HCT116 (cell line): ENCODE data around the gene FAM20B. TPM values are rescaled to one million over a fixed set of nuclear protein-coding genes. Genes with fewer than 3 reads are reported as not detected.

Experiments
- ATAC-seq: fragments of 200-7000 bp; cut with Tn5 transposase; 2 replicates; pipeline ENCODE4 v1.9.1; 2020; ENCODE audit warnings: mild to moderate bottlenecking, moderate library complexity
- BruUV-seq: library from RNA; stranded (reverse); fragments of 400-500 nt; replicated peaks from 2 replicates; lab custom pipeline; 2021; lab: Mats Ljungman, UMichigan
- CTCF ChIA-PET: fragments of 300-600 bp; sonication (Branson Sonifier 250); formaldehyde crosslinking; loops from one replicate; lab custom pipeline; 2021; ENCODE audit warnings: antibody characterized with exemption; lab: Charles Lee
- POLR2A ChIA-PET: fragments of 300-600, 350-600 bp; sonication (Branson Sonifier 250); formaldehyde crosslinking; loops from one replicate; lab custom pipeline; 2021; ENCODE audit warnings: antibody characterized with exemption; lab: Charles Lee
- RAD21 ChIA-PET, 2 experiments: fragments of 300-600 bp; sonication (Branson Sonifier 250); formaldehyde crosslinking; loops; one replicate each; lab custom pipeline; 2023; ENCODE audit warnings: low total read pairs in 2 of 2; ENCODE audit not compliant: uncharacterized antibody in 2 of 2, unreplicated experiment in 2 of 2, low non-redundant PET in 1 of 2; lab: Charles Lee
- DNase-seq: peaks from one replicate; pipeline ENCODE4 v3.0.0-alpha.2; 2010; ENCODE audit warnings: low read depth, low spot score
- H2AFZ ChIP-seq: fragments of 200-600 bp; shearing (Covaris generic), sonication (generic); 2 replicates; pipeline ENCODE4 v1.6.1; 2017; ENCODE audit warnings: low read depth, mixed run types, mixed read lengths, antibody characterized with exemption, low read length; ENCODE audit not compliant: poor library complexity, severe bottlenecking
- H3K27ac ChIP-seq: 2 replicates; pipeline ENCODE4 v1.5.1; 2012; ENCODE audit warnings: low read depth, low read length
- H3K27me3 ChIP-seq: fragments of 200-600 bp; sonication (generic); 2 replicates; pipeline ENCODE4 v1.6.1; 2016; ENCODE audit warnings: mixed run types, low read length, mixed read lengths; ENCODE audit not compliant: insufficient read depth
- H3K36me3 ChIP-seq, 2 experiments: fragments of 200-500 bp in 1 of 2; fragments of 200-600 bp in 1 of 2; sonication (Bioruptor generic) in 1 of 2; sonication (generic) in 1 of 2; 2 replicates each; pipeline versions ENCODE4 v1.5.1 to v1.6.1; 2014 to 2016; ENCODE audit warnings: low read length in 2 of 2, inconsistent platforms in 1 of 2, mixed read lengths in 1 of 2, mixed run types in 1 of 2; ENCODE audit not compliant: insufficient read depth in 2 of 2, control insufficient read depth in 1 of 2
- H3K4me1 ChIP-seq, 2 experiments: fragments of 200-600 bp in 1 of 2; sonication (generic) in 1 of 2; 2 replicates each; pipeline versions ENCODE4 v1.5.1 to v1.6.1; 2012 to 2017; ENCODE audit warnings: low read length in 2 of 2, inconsistent platforms in 1 of 2, mild to moderate bottlenecking in 1 of 2, mixed read lengths in 1 of 2, mixed run types in 1 of 2, moderate library complexity in 1 of 2; ENCODE audit not compliant: insufficient read depth in 2 of 2, control insufficient read depth in 1 of 2
- H3K4me2 ChIP-seq: fragments of 200-600 bp; sonication (generic); 2 replicates; pipeline ENCODE4 v1.6.1; 2017; ENCODE audit warnings: mixed run types, low read length, mixed read lengths
- H3K4me3 ChIP-seq, 2 experiments: fragments of 200-600 bp in 1 of 2; sonication (generic) in 1 of 2; replicated peaks in 1 of 2; 2 replicates each; pipeline ENCODE4 v1.5.1; 2011 to 2016; ENCODE audit warnings: low read length in 2 of 2, control low read depth in 1 of 2, low read depth in 1 of 2, mild to moderate bottlenecking in 1 of 2, mixed read lengths in 1 of 2, mixed run types in 1 of 2
- H3K79me2 ChIP-seq: fragments of 200-600 bp; sonication (generic); 2 replicates; pipeline ENCODE4 v1.6.1; 2017; ENCODE audit warnings: mild to moderate bottlenecking, mixed run types, low read length, moderate library complexity, mixed read lengths; ENCODE audit not compliant: insufficient read depth
- H3K9ac ChIP-seq: fragments of 200-600 bp; sonication (generic); 2 replicates; pipeline ENCODE4 v1.6.1; 2016; ENCODE audit warnings: low read length, mixed read lengths
- H3K9me2 ChIP-seq: fragments of 200-600 bp; sonication (generic), shearing (Covaris generic); 2 replicates; pipeline ENCODE4 v1.6.1; 2017; ENCODE audit warnings: mixed run types, mild to moderate bottlenecking, moderate library complexity; ENCODE audit not compliant: insufficient read depth
- H3K9me3 ChIP-seq, 2 experiments: fragments of 200-500 bp in 1 of 2; fragments of 200-600 bp in 1 of 2; sonication (Bioruptor generic) in 1 of 2; sonication (generic) in 1 of 2; 2 replicates each; pipeline ENCODE4 v1.6.1; 2014 to 2017; ENCODE audit warnings: low read length in 2 of 2, mixed read lengths in 2 of 2, inconsistent platforms in 1 of 2, low read depth in 1 of 2, mild to moderate bottlenecking in 1 of 2, mixed run types in 1 of 2, moderate library complexity in 1 of 2; ENCODE audit not compliant: control insufficient read depth in 1 of 2, insufficient read depth in 1 of 2
- H4K20me1 ChIP-seq: fragments of 200-600 bp; sonication (generic), shearing (Covaris generic); 2 replicates; pipeline ENCODE4 v1.6.1; 2017; ENCODE audit warnings: mixed run types, mild to moderate bottlenecking, moderate library complexity; ENCODE audit not compliant: insufficient read depth
- CBX3 ChIP-seq: IDR thresholded peaks from 2 replicates; pipeline ENCODE4 v1.6.1; 2012; ENCODE audit warnings: low read depth
- CEBPB ChIP-seq: IDR thresholded peaks from 2 replicates; pipeline ENCODE4 v1.6.1; 2012; ENCODE audit warnings: low read depth
- EGR1 ChIP-seq: IDR thresholded peaks from 2 replicates; pipeline ENCODE4 v1.6.1; 2012; ENCODE audit warnings: low read depth
- ELF1 ChIP-seq: IDR thresholded peaks from 2 replicates; pipeline ENCODE4 v1.6.1; 2012; ENCODE audit warnings: low read depth, borderline replicate concordance
- EZH2 ChIP-seq: fragments of 200-600 bp; sonication (generic); IDR thresholded peaks from 2 replicates; pipeline ENCODE4 v1.6.1; 2017; ENCODE audit warnings: antibody characterized with exemption, mixed run types
- JUND ChIP-seq: IDR thresholded peaks from 2 replicates; pipeline ENCODE4 v1.6.1; 2012
- POLR2A ChIP-seq: IDR thresholded peaks from 2 replicates; pipeline ENCODE4 v1.7.0; 2011; ENCODE audit warnings: borderline replicate concordance; ENCODE audit not compliant: insufficient read depth, insufficient read length; ENCODE audit errors: extremely low read depth
- POLR2AphosphoS5 ChIP-seq: IDR thresholded peaks from 2 replicates; pipeline ENCODE4 v1.6.1; 2011; ENCODE audit warnings: mild to moderate bottlenecking, low read depth, low read length, moderate library complexity
- SIN3A ChIP-seq: IDR thresholded peaks from 2 replicates; pipeline ENCODE4 v1.6.1; 2012; ENCODE audit warnings: low read depth
- SP1 ChIP-seq: IDR thresholded peaks from 2 replicates; pipeline ENCODE4 v1.6.1; 2012; ENCODE audit warnings: low read depth
- TCF7L2 ChIP-seq: IDR thresholded peaks from 2 replicates; pipeline ENCODE4 v1.7.0; 2011; ENCODE audit warnings: borderline replicate concordance, inconsistent platforms; ENCODE audit not compliant: insufficient read depth, insufficient read length; ENCODE audit errors: extremely low read depth
- YY1 ChIP-seq: IDR thresholded peaks from 2 replicates; pipeline ENCODE4 v1.6.1; 2011; ENCODE audit warnings: low read length, low read depth, moderate library complexity, mild to moderate bottlenecking; ENCODE audit not compliant: insufficient replicate concordance; ENCODE audit errors: extremely low read depth
- ZFX ChIP-seq: fragments of 450-650 bp; IDR thresholded peaks from 2 replicates; pipeline ENCODE4 v1.6.1; 2017
- ZNF274 ChIP-seq: fragments of 200-500 bp; sonication (Bioruptor generic); IDR thresholded peaks from 2 replicates; pipeline ENCODE4 v1.6.1; 2014; ENCODE audit warnings: mild to moderate bottlenecking, low read depth, low read length, inconsistent platforms
- intact Hi-C: fragments of 100-400 bp; cut with micrococcal nuclease; formaldehyde crosslinking; loops from 2 replicates; pipeline ENCODE4 v1.10.0; 2022
- total RNA-seq: library from RNA; stranded (reverse); gene quantifications from one replicate; pipeline ENCODE4 v1.2.1, GENCODE V29; 2021; ENCODE audit not compliant: unreplicated experiment
- TF ChIP-seq, protein P1 (sequence below): IDR thresholded peaks from 2 replicates; pipeline ENCODE4 v1.6.1; 2012
- TF ChIP-seq, protein P2 (sequence below): IDR thresholded peaks from 2 replicates; pipeline ENCODE4 v1.6.1; 2012
- TF ChIP-seq, protein P3 (sequence below): IDR thresholded peaks from 2 replicates; pipeline ENCODE4 v1.6.1; 2011; ENCODE audit warnings: mild to moderate bottlenecking, low read length, moderate library complexity; ENCODE audit not compliant: insufficient replicate concordance; ENCODE audit errors: extremely low read depth
- TF ChIP-seq, protein P4 (sequence below), 3 experiments: fragments of 200-600 bp in 1 of 3; sonication (generic) in 1 of 3; IDR thresholded peaks in 2 of 3; conservative IDR thresholded peaks in 1 of 3; 2 replicates each; pipeline ENCODE4 v1.5.1; 2012 to 2017; ENCODE audit warnings: low read depth in 2 of 3, low read length in 2 of 3, antibody characterized with exemption in 1 of 3, borderline replicate concordance in 1 of 3, control low read depth in 1 of 3, mild to moderate bottlenecking in 1 of 3, mixed read lengths in 1 of 3, mixed run types in 1 of 3, moderate library complexity in 1 of 3; ENCODE audit not compliant: insufficient read depth in 1 of 3
- TF ChIP-seq, protein P5 (sequence below): IDR thresholded peaks from 2 replicates; pipeline ENCODE4 v1.6.1; 2012; ENCODE audit warnings: low read depth

FAM20B gene
- total RNA-seq, 1 experiment from 2014 or later, result 36.7 TPM

DNA sequence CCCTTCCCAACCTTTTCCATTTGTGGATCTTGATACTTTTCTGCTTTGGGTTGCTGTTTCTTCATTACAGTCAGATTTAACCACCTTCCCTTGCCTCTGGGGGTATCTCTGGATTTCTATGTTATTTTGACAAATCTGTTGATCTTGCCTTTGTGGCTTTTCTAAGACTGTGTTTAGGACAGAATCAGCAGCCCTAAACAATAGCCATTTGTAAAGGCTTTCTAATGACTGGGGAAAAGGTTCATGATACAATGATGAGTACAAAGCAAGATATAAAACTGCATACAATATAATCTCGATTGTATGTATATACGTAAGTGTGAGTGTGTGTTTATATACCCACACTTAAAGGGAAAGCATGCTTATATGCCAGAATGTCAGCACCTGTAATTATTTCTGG, 27.8 kb downstream of the FAM20B start (continued):
- TF ChIP-seq TCF7L2, result no peak
- TF ChIP-seq, protein P1, sequence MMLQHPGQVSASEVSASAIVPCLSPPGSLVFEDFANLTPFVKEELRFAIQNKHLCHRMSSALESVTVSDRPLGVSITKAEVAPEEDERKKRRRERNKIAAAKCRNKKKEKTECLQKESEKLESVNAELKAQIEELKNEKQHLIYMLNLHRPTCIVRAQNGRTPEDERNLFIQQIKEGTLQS, result no peak
- TF ChIP-seq, all 23 proteins: peak for 0

DNA sequence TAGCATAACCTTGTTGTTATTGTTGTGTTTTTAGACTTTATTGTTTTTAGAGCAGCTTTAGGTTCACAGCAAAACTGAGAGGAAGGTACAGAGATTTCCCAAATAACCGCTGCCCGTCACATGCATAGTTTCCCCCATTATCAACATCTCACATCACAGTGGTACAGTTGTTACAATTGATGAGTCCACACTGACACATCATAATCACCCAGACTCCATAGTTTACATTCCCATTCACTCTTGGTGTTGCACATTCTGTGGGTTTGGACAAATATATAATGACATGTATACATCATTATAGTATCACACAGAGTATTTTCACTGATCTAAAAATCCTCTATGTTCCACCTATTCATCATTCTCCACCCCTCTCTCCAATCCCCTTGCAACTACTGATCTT, 30.2 kb downstream of the FAM20B start:
- Histone ChIP-seq H3K4me3 (no peak overlapping the region), H3K79me2 (no peaks in the 10 kb centered on the region), H4K20me1 (no peaks in the 10 kb centered on the region), H3K9ac (no peak overlapping the region), H3K27ac (no peak overlapping the region), H2AFZ (no peak overlapping the region), H3K9me2 (no peaks in the 10 kb centered on the region), H3K27me3 (no peaks in the 10 kb centered on the region), H3K4me2 (no peak overlapping the region), H3K9me3 (no peaks in the 10 kb centered on the region; a peak in 1 of 4 replicates), H3K36me3 (peaks cover 2 to 16% of the 10 kb centered on the region in 2 experiments; a peak in 2 of 4 replicates), H3K4me1 (peaks cover 0 to 8% of the 10 kb centered on the region in 2 experiments; a peak in 1 of 4 replicates)
- RAD21 ChIA-PET, result no interaction called here
- POLR2A ChIA-PET, result no interaction called here
- no TSS peak for BruUV-seq
- intact Hi-C loops, result no loop called here
- DNase-seq (no peak), ATAC-seq (no peak)
- CTCF ChIA-PET, result no interaction called here
- TF ChIP-seq, protein P2, sequence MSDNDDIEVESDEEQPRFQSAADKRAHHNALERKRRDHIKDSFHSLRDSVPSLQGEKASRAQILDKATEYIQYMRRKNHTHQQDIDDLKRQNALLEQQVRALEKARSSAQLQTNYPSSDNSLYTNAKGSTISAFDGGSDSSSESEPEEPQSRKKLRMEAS, result no peak
- TF ChIP-seq TCF7L2, result no peak
- no peak for TF ChIP-seq EZH2
- no peak for TF ChIP-seq ELF1
- TF ChIP-seq, protein P3, sequence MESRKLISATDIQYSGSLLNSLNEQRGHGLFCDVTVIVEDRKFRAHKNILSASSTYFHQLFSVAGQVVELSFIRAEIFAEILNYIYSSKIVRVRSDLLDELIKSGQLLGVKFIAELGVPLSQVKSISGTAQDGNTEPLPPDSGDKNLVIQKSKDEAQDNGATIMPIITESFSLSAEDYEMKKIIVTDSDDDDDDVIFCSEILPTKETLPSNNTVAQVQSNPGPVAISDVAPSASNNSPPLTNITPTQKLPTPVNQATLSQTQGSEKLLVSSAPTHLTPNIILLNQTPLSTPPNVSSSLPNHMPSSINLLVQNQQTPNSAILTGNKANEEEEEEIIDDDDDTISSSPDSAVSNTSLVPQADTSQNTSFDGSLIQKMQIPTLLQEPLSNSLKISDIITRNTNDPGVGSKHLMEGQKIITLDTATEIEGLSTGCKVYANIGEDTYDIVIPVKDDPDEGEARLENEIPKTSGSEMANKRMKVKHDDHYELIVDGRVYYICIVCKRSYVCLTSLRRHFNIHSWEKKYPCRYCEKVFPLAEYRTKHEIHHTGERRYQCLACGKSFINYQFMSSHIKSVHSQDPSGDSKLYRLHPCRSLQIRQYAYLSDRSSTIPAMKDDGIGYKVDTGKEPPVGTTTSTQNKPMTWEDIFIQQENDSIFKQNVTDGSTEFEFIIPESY, result no peak
- TF ChIP-seq ZFX, result no peak
- TF ChIP-seq EGR1, result no peak
- TF ChIP-seq POLR2A, result no peak
- TF ChIP-seq, protein P4, sequence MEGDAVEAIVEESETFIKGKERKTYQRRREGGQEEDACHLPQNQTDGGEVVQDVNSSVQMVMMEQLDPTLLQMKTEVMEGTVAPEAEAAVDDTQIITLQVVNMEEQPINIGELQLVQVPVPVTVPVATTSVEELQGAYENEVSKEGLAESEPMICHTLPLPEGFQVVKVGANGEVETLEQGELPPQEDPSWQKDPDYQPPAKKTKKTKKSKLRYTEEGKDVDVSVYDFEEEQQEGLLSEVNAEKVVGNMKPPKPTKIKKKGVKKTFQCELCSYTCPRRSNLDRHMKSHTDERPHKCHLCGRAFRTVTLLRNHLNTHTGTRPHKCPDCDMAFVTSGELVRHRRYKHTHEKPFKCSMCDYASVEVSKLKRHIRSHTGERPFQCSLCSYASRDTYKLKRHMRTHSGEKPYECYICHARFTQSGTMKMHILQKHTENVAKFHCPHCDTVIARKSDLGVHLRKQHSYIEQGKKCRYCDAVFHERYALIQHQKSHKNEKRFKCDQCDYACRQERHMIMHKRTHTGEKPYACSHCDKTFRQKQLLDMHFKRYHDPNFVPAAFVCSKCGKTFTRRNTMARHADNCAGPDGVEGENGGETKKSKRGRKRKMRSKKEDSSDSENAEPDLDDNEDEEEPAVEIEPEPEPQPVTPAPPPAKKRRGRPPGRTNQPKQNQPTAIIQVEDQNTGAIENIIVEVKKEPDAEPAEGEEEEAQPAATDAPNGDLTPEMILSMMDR (IDR thresholded peaks at IDR 0.05 in 2 of 3, conservative IDR thresholded peaks at IDR 0.05 in 1 of 3; ENCODE audit: borderline replicate concordance in 1 of 3, insufficient read depth in 1 of 3, low read depth in 2 of 3, low read length in 2 of 3), result no peak
- TF ChIP-seq, protein P5, sequence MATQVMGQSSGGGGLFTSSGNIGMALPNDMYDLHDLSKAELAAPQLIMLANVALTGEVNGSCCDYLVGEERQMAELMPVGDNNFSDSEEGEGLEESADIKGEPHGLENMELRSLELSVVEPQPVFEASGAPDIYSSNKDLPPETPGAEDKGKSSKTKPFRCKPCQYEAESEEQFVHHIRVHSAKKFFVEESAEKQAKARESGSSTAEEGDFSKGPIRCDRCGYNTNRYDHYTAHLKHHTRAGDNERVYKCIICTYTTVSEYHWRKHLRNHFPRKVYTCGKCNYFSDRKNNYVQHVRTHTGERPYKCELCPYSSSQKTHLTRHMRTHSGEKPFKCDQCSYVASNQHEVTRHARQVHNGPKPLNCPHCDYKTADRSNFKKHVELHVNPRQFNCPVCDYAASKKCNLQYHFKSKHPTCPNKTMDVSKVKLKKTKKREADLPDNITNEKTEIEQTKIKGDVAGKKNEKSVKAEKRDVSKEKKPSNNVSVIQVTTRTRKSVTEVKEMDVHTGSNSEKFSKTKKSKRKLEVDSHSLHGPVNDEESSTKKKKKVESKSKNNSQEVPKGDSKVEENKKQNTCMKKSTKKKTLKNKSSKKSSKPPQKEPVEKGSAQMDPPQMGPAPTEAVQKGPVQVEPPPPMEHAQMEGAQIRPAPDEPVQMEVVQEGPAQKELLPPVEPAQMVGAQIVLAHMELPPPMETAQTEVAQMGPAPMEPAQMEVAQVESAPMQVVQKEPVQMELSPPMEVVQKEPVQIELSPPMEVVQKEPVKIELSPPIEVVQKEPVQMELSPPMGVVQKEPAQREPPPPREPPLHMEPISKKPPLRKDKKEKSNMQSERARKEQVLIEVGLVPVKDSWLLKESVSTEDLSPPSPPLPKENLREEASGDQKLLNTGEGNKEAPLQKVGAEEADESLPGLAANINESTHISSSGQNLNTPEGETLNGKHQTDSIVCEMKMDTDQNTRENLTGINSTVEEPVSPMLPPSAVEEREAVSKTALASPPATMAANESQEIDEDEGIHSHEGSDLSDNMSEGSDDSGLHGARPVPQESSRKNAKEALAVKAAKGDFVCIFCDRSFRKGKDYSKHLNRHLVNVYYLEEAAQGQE, result no peak
- no peak for TF ChIP-seq YY1
- TF ChIP-seq CBX3, result no peak
- TF ChIP-seq SP1, result no peak
- no peak for TF ChIP-seq ZNF274
- no peak for TF ChIP-seq CEBPB
- no peak for TF ChIP-seq POLR2AphosphoS5
- TF ChIP-seq SIN3A, result no peak
- no peak for TF ChIP-seq JUND
